Measurements from ENCODE around the gene CFAP45. TPM values are rescaled to one million over a fixed set of nuclear protein-coding genes. Genes with fewer than 3 reads are reported as not detected.

The CFAP45 gene
- total RNA-seq, 1 experiment from 2014 or later = 1.0 TPM

DNA sequence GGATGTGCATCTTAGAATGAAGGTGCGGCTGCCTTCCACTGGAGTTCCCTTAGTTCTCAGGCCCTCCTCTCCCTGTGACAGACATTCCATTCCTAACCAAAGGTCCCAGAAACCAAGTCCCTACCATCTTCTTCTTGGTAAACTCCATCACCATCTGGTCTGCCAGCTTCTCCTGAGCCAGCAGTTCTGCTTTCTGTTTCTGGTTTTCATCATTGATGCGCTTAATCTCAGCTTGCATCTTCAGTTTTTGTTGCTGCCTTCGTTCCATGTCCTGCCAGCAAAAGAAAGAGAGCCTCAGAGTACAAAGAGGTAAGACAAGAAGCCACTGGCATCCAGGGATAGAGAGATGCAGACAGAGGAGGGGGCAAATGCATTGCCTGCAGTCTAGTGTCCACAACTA is 19.5 kb downstream of the CFAP45 start:
- DNase-seq (ENCODE audit: low read depth) = no peak

DNA sequence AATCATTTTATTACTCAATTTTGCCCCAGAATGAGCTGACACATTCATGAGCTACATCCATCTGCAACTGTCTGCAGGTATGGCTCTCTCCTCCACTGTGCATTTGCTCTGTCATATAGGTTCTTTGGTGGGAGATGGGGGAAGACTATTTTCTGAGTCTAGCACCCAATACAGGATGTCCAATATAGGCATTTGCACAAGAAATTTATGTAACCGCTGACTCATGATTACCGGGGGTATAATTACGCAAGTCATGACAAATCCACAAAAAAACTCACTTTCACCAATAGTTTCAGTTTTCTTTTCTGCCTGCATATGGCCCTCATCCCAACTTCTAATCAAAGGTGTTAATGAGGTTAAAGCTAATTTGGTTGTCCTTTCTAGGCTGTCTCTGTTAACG is 20.0 kb downstream of the CFAP45 start:
- DNase-seq (ENCODE audit: low read depth) = peak; percentile 70

DNA sequence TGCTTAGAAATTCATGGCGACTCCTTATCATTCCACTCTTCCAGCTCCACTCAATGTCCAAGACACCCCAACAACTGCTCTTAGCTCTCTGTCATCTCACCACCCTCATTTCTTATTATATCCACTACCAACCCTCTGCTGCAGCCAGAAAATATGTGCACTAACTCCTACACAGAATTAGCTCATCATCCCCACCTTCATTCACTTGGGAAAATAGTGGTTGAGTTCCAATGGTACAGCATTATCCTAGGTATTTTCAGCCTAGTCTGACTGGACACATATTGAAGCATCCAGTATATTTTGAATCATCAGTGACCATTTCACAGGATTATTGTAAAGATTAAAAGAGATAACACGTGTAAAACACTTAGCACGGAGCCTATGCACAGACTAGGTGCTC is 20.8 kb downstream of the CFAP45 start:
- no peak for DNase-seq (ENCODE audit: low read depth)

DNA sequence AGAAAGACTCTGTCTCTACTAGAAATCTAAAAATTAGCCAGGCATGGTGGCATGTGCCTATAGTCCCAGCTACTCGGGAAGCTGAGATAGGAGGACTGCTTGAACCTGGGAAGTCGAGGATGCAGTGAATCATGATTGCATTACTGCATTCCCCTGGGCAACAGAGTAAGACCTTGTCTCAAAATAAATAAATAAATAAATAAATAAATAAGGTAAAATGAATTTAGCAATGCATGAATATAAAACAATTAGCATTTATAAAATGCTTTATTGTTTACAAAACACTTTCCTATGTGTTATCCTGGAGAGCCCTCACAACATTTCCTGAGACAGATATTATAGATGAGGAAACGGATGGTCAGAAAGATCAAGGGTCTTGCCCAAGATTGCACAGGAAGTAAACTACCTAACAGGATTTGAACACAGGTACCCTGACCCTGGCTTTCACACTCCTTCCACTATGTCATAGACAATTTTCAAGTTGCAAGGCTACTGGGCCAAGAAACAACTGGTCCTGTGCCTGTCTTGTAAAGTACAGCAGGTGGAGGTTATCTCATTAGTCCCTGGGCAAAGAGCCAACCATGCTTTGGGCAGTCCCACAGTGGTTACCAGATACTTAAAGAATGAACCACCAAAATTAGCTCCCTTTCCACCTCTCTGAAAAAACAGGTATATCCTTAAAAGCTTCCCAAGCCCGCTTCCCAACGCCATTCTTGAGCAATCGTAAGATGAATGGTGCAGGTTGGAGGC is 22.1 kb downstream of the CFAP45 start:
- DNase-seq (ENCODE audit: low read depth) = peak; percentile 32

DNA sequence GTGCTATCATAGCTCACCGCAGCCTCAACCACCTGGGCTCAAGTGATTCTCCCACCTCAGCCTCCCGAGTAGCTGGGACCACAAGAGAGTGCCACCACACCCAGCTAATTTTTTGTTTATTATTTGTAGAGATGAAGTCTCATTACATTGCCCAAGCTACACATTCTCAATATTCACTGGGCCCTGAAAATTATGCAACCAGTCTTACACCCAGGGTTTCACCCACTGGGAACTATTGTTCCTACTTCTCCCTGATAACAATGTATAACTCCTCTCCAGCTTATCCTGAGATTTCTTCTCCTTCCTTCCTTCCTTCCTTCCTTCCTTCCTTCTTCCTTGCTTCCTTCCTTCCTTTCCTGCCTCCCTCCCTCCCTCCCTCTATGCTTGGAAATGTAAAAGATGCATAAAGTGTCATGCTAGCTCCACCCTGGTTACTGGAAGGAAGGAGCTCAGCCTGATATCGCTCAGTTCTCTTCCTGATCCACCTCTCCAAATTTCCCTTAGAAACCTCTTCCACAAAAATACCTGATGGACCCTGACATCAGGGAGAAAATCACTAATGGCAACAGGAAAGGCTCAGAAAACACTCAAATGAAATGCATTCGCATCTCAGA is 26.3 kb downstream of the CFAP45 start:
- DNase-seq (ENCODE audit: low read depth) = no peak

DNA sequence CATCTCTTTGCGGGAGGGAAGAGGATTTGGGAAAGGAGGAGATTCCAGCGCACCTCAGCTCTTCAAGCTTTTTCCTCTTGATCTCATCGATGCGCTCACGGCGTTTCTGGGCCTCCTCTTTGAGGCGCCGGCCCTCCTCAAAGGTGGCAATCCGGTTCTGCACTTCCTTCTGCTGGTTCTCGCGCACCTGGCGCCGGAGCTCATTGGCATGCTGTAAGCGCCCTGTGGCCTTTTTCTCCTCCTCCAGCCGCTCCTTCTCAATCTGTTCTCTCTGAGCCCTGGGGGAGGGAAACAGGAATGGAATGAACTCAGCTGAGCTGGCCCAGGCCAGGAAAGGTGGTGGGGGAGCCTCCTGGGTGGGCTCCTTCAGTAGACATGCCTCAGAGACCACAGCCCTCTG is 27.1 kb downstream of the CFAP45 start:
- no peak for DNase-seq (ENCODE audit: low read depth)

DNA sequence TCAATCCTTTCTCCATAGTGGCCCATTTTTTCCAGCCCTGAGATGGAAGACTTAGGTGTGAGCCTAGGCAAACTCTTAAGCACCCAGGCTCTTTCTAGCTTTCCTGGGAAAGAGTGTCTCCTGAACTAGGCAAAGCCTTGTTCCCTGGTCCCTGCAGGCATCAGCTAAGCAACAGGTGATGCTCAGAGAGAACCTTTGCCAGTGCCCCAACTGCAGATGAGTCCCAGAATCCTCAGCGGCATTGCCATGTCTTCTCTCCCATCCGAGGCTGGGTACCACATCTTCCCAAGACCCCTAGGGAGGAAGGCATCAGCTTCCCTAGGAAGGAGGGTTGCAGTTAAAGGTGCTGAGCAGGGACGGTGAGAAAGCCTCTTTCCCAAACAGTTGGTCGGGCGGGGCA is 29.3 kb downstream of the CFAP45 start:
- no peak for DNase-seq (ENCODE audit: low read depth)

DNA sequence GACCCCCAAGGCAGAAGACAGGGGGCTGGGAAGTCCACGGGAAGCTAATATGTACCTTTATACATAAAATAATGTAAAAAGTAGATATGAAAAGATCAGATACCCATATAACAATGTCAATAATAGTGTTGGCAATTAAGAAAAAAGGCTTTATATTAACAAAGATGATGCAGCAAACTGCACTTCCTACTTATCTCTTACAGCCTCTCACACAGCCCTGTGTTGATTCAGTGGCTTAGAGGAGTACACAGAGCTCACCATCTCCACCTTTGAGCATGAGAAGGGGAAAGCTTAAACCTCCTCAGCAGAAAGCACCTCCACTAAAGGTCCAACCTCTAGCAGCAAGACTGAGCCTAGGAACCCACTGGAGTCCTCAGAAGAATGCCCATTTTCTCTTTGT is 30.4 kb downstream of the CFAP45 start:
- peak; percentile 20 for DNase-seq (ENCODE audit: low read depth)

DNA sequence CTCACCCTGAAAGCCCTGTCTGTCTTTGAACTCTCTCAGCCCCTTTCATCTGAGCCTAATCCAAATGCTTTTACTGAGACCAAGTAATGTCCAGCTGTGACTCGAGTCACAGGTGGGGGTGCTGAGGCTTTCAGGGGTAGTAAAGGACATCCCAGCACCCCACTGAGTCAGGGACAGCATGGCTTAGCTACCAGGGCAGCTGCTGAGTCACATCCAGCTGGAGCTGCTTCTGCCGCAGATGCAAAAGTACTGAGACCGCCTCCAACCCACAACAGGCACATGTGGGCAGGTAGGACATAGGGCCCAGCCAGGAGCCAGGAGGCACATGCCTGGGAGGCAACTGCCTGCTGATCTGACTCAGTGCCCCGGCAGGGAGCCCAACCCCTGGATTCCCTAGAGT is 30.8 kb downstream of the CFAP45 start:
- peak; percentile 85 for DNase-seq (ENCODE audit: low read depth)

DNA sequence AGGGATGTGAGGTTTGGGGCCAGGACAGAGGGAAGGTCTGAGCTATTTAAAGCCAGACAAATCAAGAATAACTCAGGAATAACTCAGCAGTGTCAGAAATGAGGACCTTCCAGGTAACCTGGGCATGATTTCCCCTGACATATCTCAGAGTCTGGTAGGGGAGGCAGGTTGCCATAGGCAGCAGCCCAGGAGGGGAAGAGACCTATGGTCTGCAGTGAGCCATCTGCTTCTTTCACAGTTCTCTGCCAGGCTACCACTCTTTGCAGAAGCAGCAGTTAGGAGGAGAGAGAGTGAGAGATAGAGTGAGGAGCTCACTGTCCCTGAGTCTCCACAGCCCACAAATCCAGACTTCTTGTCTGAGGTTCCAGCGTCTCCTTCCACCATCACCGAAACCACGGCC is 31.2 kb downstream of the CFAP45 start:
- DNase-seq (ENCODE audit: low read depth) = no peak

DNA sequence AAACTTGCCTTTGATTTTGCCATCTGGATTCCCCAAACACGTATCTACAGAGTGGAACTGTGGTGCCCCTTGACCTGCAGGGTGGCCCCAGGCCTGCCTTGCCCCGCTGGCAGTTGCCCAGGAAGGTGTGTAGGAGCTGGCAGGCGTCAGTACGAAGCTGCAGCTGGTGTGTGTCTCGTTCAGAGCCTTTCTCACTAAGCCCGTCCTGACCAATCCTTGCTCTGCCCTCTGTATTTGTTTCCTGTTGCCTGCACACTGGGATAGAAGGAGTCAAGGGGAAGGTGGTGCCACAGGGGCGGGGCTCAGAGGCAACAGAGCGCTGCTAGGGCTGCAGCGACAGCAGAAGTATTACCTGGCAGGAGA is 32.3 kb downstream of the CFAP45 start:
- no peak for DNase-seq (ENCODE audit: low read depth)

DNA sequence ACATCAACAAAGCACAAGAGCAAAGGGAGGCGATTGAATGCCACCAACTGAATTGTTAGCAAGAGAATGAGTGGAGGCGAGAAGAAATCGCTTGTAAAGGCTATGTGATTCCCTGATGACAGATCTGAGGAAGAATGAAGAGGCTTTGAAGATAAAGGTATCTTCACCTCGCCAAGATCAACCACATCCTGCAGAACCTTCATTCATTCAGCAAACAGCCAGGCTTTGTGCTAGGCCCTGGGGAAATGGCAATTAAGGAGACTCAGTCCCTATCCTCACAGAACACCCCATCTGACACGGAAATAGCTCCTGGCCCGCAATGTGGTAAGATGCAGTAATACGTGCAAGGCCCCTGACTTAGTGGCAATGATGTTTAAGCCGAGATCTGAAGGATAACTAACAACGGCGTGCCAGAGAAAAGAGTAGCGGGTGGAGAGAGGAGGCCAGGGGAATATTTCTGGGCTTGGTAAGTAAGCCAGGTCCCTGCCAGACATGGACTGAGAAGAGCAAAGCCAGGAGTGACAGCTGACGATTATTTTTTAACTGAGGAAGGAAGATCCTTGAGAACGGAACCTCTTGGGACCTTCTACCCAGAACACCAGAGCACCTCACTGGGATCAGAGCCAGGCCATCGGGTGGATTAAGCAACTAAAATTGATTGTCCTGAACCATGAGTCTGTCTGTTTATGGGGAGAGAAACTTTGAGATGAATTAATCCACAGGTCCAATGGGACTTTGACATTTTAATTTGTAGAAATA is 32.9 kb downstream of the CFAP45 start:
- DNase-seq (ENCODE audit: low read depth) = no peak

DNA sequence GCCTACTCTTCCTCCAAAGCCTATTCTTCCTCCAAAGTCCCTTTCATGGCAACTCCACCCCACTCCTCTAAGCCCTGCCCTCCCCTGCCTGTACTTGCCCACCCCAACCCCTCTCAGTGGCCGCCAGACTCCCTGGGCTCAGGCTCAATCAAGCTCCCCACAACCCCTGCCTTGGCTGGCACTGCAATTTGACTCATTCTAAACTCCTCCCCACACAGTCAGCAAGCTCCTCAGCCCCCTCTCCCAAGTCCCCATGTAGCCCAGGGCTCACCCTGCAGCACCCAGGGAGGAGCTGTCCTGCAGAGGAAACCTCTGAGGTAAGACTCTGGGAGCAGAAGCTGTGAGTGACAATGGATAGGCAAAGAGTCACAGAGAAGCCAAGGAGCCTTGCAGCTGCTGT is 33.9 kb downstream of the CFAP45 start:
- DNase-seq (ENCODE audit: low read depth) = peak; percentile 13

DNA sequence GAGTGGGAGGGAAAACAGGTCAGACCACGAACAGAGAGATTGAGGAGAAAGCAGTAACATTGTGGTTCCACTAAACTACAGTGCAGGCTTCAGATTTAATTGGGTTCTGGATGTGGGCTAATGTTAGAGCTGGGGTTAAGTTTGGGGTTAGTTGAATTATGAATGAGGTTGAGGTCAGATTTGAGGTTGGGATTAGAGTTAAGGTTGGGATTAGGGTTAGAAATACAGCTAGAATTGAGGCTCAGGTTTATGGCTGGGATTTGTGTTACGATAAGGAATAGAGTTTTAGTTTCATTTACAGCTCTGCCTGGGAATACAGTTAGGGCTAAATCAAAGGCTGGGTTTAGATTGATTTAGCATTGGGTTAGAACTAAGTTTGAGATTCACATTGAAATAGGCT is 35.7 kb downstream of the CFAP45 start:
- no peak for DNase-seq (ENCODE audit: low read depth)

DNA sequence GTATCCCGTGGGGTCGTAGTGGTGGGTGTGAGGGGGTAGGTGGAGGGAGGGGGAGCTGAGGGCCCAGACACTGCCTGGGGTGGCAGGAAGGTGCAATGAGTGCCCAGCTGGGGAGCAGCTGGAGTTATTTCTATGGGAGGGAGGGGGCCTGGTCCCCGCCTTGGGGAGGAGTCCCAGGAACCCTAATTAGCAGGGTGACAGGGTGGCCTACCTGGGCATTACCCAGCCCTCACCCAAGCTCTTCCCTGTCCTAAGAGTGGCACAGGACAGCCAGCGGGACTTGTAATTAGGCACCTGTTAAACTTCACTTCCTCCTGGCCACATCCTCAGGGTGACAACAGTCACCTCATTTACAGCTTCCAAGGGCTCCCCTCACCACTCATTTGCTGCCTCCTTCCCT is 37.4 kb downstream of the CFAP45 start, which contains the start of gene VSIG8:
TSS of gene VSIG8 (minus strand) at position 101 of the 400 bp plus-strand sequence. CDS start 136 bp downstream, outside the sequence.
- DNase-seq (ENCODE audit: low read depth) = no peak

DNA sequence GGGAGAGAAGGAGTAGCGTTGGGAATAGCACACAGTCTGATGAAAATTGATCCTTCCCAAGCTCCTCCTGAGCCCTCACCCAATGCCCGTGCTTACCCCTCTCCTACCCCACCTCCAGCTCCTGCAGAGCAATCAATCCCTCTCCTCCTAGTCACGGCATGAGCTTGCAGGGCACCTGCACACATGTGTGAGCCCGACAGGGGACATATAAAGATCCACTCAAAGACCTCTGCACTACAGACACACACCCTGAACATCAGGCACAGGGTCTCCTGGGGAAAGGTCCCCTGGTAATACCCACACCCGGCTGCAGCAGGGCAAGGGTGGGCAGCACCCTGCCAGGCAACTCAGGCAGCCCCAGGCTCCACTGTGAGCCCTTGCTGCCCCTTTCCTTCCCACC is 37.9 kb downstream of the CFAP45 start:
- DNase-seq (ENCODE audit: low read depth) = no peak

DNA sequence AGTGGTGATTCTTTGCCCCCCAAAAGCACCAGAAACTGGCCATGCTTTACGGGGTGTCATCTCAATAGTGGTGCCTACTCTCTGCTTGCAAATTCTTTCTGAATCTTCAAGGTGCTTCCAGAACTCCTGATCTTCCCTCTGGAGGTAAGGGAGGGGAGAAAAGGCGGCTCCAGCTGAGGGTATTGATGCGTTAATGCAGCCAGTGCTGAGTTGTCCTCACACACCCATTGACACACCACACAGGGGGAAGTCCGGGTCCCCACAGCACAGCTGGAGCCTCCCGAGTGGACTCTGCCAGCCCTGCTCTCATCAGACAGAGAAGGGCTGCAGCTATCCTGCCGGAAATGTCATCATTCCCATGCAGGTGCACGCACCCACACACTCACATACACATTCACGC is 38.7 kb downstream of the CFAP45 start:
- DNase-seq (ENCODE audit: low read depth) = no peak

DNA sequence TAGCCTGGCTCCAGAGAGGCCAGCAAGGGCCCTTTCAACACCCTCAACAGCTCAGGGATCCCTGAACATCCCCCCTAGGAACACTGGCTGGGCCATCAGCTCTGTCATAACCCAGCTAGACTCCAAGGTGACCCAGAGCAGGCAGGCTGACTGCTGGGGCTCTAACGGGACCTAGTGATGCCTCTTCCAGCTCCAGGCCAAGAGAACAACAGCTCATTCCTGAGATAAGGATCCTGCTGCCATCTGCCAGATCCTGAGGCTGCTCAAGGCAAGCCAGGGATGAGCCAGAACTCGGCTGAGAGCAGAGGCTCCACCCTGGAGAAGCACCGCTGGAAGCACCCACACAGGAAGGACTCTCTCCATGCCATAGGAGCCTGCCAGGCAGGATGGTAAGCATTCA is 39.5 kb downstream of the CFAP45 start:
- DNase-seq (ENCODE audit: low read depth) = no peak

DNA sequence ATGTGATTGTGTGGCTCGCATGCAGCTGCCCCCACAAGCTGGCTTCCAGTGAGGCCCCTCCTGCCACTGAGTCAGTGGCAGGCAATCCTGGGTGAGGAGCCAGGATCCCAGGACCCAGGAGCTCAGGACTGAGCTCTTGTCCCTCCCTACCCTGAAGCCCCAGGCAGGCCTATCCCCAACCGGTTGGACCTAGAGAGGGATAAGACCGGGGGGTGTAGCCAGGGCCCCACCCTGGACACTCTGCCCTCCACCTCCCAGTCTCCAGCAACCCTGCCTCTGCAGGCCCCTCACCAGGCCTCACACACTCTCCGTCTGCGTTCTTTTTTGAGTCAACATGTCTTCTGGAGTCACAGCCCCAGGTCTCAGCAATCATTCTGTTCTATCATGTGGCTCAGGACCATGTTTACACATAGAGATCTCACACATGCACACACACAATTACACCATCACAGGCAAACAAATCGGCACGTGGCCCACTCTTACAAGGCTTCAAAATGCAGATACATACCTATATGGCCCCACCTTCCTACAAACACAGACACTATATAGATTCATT is 40.1 kb downstream of the CFAP45 start:
- no peak for DNase-seq (ENCODE audit: low read depth)

DNA sequence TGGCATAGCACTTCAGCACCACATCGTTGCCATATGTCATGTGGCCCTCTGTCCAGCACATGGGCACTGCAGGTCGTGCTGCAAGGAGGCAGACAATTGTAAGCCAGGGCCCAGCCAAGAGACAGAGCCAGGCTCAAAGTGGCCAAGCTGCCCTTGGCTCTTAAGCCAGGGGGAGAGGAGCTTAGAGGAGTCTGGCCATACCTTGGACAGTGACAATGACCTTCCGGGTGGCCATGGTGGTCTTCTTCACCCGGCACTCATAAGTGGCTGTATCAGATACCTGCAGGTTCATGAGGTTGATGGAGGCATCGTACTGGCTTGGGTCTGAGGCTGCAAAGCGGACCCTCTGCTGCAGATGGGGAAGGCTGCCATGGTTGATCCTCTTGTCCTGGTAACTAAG is 42.1 kb downstream of the CFAP45 start:
- DNase-seq (ENCODE audit: low read depth) = no peak

DNA sequence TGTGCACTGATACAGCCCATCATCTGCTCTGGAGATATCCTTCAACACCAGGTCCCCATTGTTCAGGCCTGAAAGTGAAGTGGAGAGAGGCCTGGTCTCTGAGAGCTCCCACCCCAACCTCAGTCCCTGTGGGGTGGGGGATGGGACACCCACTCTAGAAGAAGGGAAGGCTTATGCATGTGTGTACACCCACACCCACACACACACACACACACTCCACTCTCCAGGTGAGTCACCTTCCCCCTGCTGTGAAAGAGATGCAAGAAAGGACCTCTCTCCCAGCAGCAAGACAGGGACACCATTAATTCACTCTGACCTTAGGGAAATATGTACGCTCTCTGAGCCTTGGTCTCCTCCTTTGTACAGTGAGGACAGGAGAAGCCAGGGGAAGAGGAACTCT is 43.4 kb downstream of the CFAP45 start:
- DNase-seq (ENCODE audit: low read depth) = no peak

DNA sequence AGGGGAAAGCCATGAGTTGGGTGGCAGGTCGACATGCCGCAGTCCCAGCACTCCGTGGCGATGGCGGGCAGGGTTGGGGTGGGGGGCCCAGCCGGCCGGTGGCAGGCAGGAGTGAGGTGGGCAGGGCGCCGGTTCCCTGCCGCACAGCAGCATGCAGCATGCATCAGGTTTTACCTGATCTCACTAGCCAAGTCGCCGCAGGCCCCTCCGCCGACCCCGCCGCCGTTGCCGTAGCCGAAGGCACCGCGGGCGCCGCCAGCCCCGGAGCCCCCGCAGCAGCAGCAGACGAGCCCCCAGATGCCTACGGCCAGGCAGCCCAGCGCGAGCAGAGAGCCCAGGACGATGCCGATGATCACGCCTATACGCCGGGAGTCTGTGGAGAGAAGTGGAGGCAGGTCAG is 44.3 kb downstream of the CFAP45 start:
- no peak for DNase-seq (ENCODE audit: low read depth)
